Limb (tissue), 2 donors: ENCODE measurements around the gene SDR9C7.
"Not testable (repeated sequence)": the region's sequence is repeated elsewhere in the genome, so short reads cannot be mapped to it uniquely, and the experiment has no call there.

Experiments
- DNase-seq, 2 donors: peaks; one replicate each; pipeline ENCODE4 v3.0.0-alpha.2; 2016; ENCODE audit errors: extremely low spot score in 2 of 2

SDR9C7 gene

GRCh38 chr12:56933826-56934625 lies at the start of gene SDR9C7:
Gene SDR9C7 (minus strand): TSS chr12:56934408. CDS start chr12:56934261, 147 bp downstream.
- no peak for DNase-seq

GRCh38 chr12:56983386-56983785 lies 49.2 kb upstream of the SDR9C7 start:
- DNase-seq, result no peak

DNA sequence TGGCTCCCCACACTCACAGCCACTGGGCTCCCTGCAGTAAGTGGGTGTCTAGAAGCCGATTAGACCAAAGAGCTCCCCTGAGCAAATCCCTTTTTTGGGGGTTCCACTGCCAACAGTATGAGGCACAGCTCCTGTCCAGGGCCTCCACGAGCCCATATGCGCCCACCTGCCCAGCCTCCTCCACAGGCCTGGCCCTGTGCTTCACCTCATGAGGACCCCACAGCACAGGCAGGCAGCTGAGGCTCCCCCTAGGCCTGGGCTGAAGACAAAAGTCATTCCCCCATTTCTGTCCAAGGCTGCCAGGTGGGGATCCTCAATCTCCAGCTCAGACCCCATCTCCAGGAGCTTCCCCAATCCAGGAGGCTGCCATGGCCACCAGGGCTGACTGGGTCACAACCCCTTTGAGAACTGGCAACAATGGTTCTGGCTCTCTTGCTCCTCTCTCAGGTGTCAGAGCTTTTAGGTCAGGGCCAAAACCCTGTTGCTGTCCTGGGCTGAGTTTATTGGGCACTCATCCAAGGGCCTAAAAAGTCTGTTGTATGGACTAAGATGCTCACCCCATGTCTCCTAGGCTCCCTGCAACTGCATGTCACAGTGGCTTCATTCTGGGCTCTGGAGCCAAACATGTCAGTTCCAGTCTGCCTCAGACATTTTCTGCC lies 48.5 kb upstream of the SDR9C7 start:
- not testable (repeated sequence) for DNase-seq

DNA sequence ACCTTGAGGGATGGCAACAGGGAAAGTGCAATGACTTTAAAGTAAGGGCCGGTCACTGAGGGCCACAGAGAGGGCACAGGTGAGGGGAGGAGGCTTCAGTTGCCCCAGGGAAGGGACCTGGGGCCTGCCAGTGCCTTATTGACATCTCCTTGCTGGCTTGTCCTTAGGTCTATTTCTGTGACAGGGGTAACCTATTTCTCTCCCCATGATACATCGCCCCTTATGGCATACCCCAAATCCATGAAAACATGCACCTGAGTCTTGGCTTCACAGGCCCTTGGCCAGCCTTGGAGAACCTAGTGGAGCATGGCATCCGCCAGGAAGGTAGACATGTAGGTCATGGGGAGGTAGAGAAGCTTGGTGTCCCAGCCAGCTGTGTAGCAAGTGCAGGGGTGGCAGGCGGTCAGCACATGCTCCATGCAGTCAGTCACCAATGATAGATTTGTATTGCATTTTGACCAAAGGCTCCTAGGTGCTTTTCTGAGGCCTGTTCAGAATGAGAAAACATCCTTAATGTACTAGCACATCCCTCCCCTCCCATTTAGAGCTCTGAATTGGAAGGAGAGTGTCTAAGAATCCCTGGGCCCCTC lies 46.8 kb upstream of the SDR9C7 start:
- DNase-seq, result no peak

DNA sequence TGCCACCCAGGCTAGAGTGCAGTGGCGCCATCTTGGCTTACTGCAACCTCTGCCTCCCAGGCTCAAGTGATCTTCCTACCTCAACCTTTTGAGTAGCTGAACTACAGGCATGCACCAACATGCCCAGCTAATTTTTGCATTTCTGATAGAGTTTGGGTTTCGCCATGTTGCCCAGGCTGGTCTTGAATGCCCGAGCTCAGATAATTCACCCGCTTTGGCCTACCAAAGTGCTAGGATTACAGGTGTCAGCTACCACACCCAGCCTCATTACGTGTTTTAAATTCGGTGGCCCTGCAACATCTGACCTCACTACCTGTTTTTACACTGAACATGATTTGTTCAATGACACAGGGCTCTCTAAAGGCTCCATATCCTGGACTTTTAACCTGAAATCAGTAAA lies 46.1 kb upstream of the SDR9C7 start:
- DNase-seq, result no peak

GRCh38 chr12:56979628-56980027 lies 45.4 kb upstream of the SDR9C7 start:
- DNase-seq, result no peak

GRCh38 chr12:56978397-56979138 lies 44.4 kb upstream of the SDR9C7 start:
- DNase-seq, result no peak

- DNase-seq, result not testable (repeated sequence)
Observed at GRCh38 chr12:56977361-56977760, 43.2 kb upstream of the SDR9C7 start.

DNA sequence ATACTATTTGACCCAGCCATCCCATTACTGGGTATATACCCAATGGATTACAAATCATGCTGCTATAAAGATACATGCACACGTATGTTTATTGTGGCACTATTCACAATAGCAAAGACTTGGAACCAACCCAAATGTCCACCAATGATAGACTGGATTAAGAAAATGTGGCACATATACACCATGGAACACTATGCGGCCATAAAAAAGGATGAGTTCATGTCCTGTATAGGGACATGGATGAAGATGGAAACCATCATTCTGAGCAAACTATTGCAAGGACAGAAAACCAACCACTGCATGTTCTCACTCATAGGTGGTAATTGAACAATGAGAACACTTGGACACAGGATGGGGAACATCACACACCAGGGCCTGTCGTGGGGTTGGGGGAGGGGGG lies 40.0 kb upstream of the SDR9C7 start:
- DNase-seq, result not testable (repeated sequence)

DNA sequence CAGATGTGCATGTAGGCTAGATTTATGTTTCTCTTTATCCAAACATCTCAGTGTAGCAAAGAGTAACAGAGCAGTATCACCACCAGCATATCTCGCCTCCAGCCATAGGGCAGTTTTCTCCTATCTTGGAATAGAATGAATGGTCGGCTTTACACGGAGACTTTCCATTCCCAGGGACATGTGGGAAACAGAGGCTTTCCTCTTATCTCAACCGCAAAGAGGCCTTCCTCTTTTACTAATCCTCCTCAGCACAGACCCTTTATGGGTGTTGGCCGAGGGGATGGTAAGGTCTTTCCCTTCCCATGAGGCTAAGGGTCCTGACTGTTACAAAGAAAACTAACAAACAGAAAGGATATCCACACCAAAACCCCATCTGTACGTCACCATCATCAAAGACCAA lies 34.7 kb upstream of the SDR9C7 start:
- DNase-seq, result not testable (repeated sequence)

DNA sequence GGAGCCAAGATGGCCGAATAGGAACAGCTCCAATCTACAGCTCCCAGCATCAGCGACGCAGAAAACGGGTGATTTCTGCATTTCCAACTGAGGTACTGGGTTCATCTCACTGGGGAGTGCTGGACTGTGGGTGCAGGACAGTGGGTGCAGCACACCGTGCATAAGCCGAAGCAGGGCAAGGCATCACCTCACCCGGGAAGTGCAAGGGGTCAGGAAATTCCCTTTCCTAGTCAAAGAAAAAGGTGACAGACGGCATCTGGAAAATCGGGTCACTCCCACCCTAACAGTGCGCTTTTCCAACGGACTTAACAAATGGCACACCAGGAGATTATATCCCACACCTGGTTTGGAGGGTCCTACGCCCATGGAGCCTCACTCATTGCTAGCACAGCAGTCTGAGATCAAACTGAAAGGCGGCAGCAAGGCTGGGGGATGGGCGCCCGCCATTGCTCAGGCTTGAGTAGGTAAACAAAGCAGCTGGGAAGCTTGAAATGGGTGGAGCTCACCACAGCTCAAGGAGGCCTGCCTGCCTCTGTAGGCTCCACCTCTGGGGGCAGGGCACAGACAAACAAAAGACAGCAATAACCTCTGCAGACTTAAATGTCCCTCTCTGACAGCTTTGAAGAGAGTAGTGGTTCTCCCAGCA lies 31.9 kb upstream of the SDR9C7 start:
- DNase-seq, result not testable (repeated sequence)

GRCh38 chr12:56965124-56965523 lies 30.9 kb upstream of the SDR9C7 start:
- DNase-seq, result not testable (repeated sequence)

DNA sequence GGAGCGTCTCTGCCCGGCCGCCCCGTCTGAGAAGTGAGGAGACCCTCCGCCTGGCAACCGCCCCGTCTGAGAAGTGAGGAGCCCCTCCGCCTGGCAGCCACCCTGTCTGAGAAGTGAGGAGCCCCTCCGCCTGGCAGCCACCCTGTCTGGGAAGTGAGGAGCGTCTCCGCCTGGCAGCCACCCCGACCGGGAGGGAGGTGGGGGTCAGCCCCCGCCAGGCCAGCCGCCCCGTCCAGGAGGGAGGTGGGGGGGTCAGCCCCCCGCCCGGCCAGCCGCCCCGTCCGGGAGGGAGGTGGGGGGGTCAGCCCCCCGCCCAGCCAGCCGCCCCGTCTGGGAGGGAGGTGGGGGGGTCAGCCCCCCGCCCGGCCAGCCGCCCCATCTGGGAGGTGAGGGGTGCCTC lies 29.3 kb upstream of the SDR9C7 start:
- DNase-seq, result not testable (repeated sequence)

DNA sequence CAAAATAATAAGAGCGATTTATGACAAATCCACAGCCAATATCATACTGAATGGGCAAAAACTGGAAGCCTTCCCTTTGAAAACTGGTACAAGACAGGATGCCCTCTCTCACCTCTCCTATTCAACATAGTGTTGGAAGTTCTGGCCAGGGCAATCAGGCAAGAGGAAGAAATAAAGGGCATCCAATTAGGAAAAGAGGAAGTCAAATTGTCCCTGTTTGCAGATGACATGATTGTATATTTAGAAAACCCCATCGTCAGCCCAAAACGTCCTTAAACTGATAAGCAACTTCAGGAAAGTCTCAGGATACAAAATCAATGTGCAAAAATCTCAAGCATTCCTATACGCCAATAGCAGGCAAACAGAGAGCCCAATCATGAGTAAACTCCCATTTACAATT lies 28.0 kb upstream of the SDR9C7 start:
- not testable (repeated sequence) for DNase-seq

- DNase-seq, result no peak
Observed at GRCh38 chr12:56958422-56958821, 24.2 kb upstream of the SDR9C7 start.

DNA sequence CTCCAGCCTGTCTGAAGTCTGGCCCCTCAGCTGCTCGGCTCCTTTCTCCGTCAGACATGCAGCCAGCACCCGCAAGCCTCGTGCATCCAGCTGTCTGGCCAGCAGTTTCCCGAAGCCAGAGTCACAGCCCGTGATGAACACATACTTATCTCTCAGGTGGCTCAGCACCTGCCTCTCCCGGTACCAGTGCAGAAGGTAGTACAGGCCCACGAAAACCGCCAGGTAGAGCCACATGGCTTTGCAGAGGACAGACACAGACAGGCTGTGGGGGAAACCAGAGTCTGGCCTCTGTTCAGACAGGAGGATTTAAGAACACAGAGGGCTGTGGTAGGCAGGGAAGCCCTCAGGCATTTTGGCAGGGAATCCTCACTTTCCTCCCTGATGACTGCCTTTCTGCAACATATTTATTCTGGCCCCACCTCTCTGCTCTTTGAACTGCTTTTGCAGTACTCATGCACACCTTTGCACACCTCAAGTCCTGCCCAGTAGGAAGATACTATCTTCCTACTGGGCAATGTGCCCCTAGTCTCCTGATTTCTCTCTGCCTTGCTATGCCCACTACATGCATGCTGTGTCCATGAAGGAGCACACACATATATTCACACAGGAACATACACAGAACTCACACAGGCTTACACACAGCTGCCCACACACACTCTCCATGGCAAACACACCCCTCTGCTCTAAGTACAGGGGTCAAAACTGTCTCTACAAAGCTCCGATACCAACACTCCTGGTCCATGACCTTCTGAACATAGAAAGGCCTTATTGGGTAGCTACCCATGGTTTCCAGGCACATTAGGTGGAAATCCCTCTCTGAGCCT lies 23.2 kb upstream of the SDR9C7 start, which contains the start of gene RDH16:
RDH16 (minus strand) TSS at position 380 of the 824 bp plus-strand sequence; CDS start at position 234, 146 bp downstream.
- no peak for DNase-seq

- DNase-seq, result no peak
Observed at GRCh38 chr12:56955631-56956256, 21.5 kb upstream of the SDR9C7 start.

DNA sequence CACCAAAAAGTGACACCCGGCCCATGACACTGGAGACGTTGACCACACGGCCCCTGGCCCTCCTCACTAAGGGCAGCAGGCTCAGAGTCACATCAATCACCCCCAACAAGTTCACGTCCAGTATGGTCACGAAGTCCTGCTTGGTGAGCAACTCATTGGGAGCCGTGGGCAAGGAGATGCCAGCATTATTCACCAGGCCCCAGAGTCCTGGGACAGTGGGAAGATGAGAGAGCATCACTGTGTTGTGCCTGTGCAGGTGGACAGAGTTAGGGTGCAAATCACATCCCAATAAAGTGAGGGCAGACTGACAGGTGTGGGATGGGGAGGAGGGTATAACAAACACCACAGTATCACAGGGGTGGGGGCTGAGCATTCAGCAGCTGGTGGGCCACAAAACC lies 20.7 kb upstream of the SDR9C7 start:
- no peak for DNase-seq

- no peak for DNase-seq
Observed at GRCh38 chr12:56954057-56954957, 20.1 kb upstream of the SDR9C7 start.
